ENCODE measurements around the gene TBKBP1.

The TBKBP1 gene

GRCh38 chr17:47697906-47698711 is 4.1 kb downstream of the TBKBP1 start:
- FAIRE-seq: no peak
- no peak for DNase-seq (ENCODE audit: insufficient read length, low spot score)

GRCh38 chr17:47698749-47699535 is 5.0 kb downstream of the TBKBP1 start:
- peak; percentile 94 for FAIRE-seq
- DNase-seq (ENCODE audit: insufficient read length, low spot score): peak; percentile 87

- DNase-seq (ENCODE audit: insufficient read length, low spot score): no peak
- no peak for FAIRE-seq
These were observed 5.5 kb downstream of the TBKBP1 start for GRCh38 chr17:47699536-47699840.

- no peak for FAIRE-seq
- no peak for DNase-seq (ENCODE audit: insufficient read length, low spot score)
These were observed 6.8 kb downstream of the TBKBP1 start for GRCh38 chr17:47700471-47701449.

- FAIRE-seq: no peak
- no peak for DNase-seq (ENCODE audit: insufficient read length, low spot score)
These were observed 7.6 kb downstream of the TBKBP1 start for GRCh38 chr17:47701608-47702007.

- DNase-seq (ENCODE audit: insufficient read length, low spot score): no peak
- no peak for FAIRE-seq
These were observed 8.5 kb downstream of the TBKBP1 start for GRCh38 chr17:47702391-47702995.

GRCh38 chr17:47703191-47703591 is 9.2 kb downstream of the TBKBP1 start:
- FAIRE-seq: peak; percentile 77

GRCh38 chr17:47703671-47704070 is 9.7 kb downstream of the TBKBP1 start:
- DNase-seq (ENCODE audit: insufficient read length, low spot score) (no peak), FAIRE-seq (no peak)

More at GRCh38 chr17:47703191-47703591, 9.2 kb downstream of the TBKBP1 start:
- DNase-seq (ENCODE audit: insufficient read length, low spot score): no peak

GRCh38 chr17:47704116-47704515 is 10.2 kb downstream of the TBKBP1 start:
- FAIRE-seq: peak; percentile 96
- no peak for DNase-seq (ENCODE audit: insufficient read length, low spot score)

GRCh38 chr17:47704736-47705135 is 10.8 kb downstream of the TBKBP1 start:
- no peak for DNase-seq (ENCODE audit: insufficient read length, low spot score)
- no peak for FAIRE-seq

- FAIRE-seq: peak; percentile 49
- DNase-seq (ENCODE audit: insufficient read length, low spot score): no peak
These were observed 11.9 kb downstream of the TBKBP1 start for GRCh38 chr17:47705536-47706530.

GRCh38 chr17:47707056-47707804 is 13.3 kb downstream of the TBKBP1 start:
- no peak for DNase-seq (ENCODE audit: insufficient read length, low spot score)

GRCh38 chr17:47707884-47708283 is 13.9 kb downstream of the TBKBP1 start:
- FAIRE-seq: no peak
- no peak for DNase-seq (ENCODE audit: insufficient read length, low spot score)

More at GRCh38 chr17:47707056-47707804, 13.3 kb downstream of the TBKBP1 start:
- FAIRE-seq: peak; percentile 77

- DNase-seq (ENCODE audit: insufficient read length, low spot score) (no peak), FAIRE-seq (no peak)
These were observed 14.4 kb downstream of the TBKBP1 start for GRCh38 chr17:47708312-47708863.

GRCh38 chr17:47708864-47709541 is 15.0 kb downstream of the TBKBP1 start:
- DNase-seq (ENCODE audit: insufficient read length, low spot score) (no peak), FAIRE-seq (no peak)

GRCh38 chr17:47709594-47709993 is 15.6 kb downstream of the TBKBP1 start:
- FAIRE-seq (no peak), DNase-seq (ENCODE audit: insufficient read length, low spot score) (no peak)

GRCh38 chr17:47711366-47712099 is 17.6 kb downstream of the TBKBP1 start:
- FAIRE-seq: no peak
- DNase-seq (ENCODE audit: insufficient read length, low spot score): no peak
